Measurements from ENCODE around the gene PDZD4.
"Not testable (repeated sequence)": the region's sequence is repeated elsewhere in the genome, so short reads cannot be mapped to it uniquely, and the experiment has no call there.

PDZD4 gene

GRCh38 chrX:153831429-153832150 is 1.2 kb upstream of the PDZD4 start:
- no peak for DNase-seq

DNA sequence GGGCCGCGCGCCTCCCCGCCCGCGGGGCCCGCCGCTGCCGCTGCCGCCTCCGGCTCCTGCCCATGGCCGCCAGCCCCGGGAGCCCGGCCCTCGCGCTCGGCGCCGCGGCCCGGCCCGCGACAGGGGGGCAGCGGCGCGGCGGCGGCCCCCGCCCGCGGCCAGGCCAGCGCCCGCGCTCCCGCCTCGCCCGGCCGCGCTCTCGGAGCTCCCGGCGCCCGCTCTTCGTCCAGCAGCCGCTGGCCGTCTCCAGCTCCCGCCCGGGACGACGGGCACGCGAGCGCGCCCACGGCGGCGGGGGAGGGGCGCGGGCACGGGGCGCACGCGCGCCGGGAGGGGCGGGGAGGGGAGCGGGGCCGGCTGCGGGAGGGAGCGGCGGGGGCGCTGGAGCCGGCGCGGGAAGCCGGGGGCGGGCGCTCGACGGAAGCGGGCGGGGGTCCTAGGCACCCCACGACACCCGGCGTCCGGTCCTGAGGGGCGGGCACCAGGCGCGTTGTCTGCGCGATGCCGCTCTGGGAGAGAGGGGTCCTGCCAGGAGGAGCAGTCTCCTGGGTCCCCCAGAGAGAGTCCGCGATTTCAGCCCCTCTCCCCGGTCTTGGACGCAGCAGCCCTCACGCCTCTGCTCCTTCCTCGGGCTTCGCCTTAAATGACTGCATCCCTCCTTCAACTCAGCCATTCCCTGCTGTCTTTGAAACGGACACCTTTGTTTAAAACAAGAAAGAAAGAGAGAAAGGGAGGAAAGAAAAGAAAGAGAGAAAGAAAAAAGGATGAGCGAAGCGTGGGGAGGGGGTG is 490 bp upstream of the PDZD4 start:
- no peak for DNase-seq

DNA sequence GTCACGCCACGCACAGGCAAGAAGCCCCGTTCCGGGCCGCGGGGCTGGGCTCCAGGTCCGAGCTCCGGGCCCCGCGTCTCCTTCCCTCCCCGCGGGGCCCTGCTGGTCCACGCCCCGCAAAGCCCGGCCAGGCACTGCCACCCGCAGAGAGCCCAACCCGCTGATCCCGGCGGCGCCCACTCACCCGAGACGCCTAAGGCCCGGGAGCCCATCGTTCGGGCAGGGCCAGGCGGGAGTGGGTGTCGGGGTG is 870 bp downstream of the PDZD4 start:
- DNase-seq = no peak

GRCh38 chrX:153828723-153829548 is 1.4 kb downstream of the PDZD4 start:
- DNase-seq = no peak

DNA sequence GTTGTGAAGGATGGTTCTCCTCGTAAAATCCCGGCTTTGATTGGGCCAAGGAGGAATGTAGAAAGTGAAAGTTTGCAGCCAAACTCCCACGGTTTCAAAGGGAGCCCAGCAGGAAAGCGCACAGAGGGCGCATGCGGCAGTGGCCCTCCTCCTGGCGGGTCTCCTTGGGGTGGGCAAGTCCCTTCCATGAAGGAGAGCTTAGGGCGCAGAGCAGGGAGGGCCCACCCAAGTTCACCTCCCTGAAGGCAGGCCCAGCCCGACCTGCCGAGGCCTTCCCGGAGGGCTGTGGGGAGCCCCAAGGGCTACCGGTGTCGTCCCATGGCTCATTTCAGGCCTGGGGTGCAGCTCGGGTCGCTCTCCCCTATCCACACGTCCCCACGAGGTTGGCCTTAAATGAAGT is 2.0 kb downstream of the PDZD4 start:
- DNase-seq = no peak

DNA sequence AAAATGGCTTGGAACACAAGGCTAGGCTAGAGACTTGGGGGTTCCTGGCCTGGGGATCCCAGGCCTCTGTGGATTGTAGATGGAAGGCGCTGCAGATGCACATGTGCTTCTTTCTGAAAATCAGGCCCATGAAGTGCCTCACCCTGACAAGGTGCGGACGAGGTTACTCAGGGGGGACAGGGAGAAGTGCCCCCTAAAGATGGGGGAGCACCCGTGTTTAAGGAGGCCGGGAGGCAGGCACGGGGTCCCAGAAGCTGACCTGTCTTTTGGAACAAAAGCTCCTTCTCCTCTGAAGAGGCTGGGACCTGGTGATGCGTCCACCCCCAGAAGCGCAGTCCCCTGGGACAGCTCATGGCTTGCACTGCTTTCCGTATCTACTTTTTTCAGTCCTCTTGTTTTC is 2.4 kb downstream of the PDZD4 start:
- no peak for DNase-seq

DNA sequence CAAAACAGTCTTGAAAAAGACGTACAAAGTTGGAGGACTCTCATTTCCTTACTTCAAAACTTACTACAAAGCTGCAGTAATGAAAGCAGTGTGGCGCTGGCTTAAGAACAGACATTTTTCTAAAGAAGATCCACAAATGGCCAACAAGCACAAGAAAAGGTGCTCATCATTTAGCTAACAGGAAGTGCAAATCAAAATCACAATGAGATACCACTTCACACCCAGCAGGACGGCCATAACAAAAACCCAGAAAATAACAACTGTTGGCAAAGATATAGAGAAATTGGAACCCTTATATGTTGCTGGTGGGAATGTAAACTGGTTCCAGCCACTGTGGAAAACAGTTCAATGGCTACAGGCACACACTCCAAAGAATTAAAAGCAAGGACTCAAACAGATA is 3.3 kb downstream of the PDZD4 start:
- DNase-seq = no peak

DNA sequence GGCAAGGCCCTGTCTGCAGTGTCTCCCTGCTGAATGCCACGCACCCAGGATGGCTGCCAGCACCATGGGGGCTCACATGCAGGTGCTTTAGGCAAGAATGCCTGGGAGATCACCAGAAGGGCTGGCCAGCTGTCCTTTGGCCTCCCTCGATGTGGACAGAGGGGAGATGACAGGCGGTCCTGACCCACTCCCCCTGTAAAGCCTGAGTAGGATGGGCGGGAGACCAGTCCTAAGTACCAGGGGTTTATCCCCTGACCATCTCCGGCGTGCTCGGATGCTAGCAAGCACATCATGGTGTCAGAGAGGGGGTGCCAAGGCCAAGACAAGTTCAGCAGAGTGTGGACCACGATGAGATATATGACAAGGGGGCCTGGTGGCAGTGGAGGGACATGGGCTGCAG is 5.3 kb downstream of the PDZD4 start:
- no peak for DNase-seq

DNA sequence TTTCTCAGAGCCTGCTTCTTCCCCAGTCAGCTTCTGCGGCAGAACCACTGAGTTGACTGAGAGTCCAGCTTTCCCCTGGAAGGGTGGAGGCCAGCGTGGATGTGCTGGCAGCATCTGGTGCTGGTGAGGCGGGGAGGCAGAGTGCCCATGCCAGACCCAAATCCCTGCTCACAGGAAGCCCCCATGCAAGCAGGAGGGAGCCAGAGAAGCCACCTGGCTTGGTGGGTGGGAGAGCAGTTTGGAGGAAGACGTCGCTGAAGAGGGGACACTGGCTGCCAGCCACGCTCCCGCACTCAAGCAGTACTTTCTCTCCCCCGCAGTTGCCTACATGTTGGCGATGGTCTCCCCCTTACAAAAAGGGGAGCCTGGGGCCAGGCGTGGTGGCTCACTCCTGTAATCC is 6.0 kb downstream of the PDZD4 start:
- DNase-seq = no peak

GRCh38 chrX:153821066-153821465 is 9.3 kb downstream of the PDZD4 start:
- DNase-seq = no peak

GRCh38 chrX:153820601-153821000 is 9.7 kb downstream of the PDZD4 start:
- DNase-seq = no peak

DNA sequence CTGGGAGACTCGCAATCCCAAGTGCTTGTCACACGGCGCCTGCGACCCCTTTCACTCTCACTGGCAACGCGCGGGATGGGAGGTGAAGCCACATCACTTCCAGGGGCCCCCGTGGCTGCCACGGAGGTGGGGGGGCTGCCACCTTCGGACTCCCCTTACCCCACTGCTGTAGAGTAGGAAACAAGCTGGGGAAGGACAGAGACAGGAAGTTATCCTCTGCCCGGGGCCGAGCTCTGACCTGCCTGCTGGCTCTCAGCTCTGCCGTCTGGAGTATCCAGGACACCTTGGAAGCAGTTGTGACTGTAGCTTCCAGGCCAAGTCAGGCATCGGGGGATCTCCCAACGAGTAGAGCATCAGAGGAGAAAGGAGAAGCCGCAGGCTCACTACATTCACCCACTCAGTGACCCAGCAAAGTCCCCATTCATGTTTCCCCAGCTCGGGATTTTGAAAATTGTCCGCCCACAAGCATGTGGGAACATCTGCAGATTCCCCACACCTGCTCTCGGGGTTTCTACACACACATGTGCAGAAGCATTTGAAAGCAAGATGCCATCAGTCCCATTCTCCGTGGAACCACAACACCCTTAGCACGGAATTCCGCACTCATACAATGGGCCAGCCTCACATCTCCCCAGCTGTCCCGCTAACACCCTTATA is 10.8 kb downstream of the PDZD4 start:
- DNase-seq = no peak

DNA sequence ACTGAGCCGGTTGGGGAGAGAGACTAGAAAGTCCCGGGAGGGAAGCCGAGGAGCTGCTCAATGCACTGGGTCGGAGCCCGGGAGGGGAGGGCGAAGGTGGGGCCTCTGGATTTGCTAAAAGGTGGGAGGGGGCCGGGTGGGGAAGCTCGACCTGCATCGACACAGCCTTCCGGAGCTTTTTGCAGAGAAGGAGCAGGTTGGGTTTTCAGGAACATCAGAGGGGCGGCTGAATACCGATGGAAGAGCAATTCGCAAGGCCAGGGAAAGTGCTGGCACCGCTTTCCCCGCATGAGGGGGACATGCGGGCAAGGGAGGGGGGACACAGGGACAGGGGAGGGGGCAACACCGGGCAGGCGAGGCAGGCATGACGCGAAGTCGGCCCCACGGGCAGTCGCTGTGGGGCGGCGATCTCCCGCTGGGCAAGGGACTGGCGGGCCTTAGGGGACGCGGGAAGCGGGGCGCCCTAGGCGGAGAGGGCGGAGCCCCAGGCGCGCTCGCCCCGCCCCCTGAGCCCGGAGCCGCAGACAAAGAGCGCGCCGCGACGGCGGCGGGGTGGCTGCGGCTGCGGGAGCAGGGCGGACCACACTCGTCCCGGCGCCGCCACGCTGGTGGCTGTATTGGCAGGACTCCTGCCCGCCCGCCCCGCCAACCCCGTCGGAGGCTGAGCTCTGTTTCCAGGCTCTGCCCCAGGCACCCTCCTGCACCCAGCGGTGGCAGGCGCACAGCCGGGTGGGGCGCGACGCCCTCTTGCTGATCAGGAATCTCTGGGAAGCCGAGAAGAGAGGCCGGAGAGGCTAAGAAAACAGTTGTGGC is 11.6 kb downstream of the PDZD4 start:
- no peak for DNase-seq

- DNase-seq = not testable (repeated sequence)
Measured at GRCh38 chrX:153818064-153818463, 12.3 kb downstream of the PDZD4 start.

- no peak for DNase-seq
Measured at GRCh38 chrX:153816831-153817690, 13.3 kb downstream of the PDZD4 start.

GRCh38 chrX:153814591-153815315 is 15.6 kb downstream of the PDZD4 start:
- DNase-seq = no peak

DNA sequence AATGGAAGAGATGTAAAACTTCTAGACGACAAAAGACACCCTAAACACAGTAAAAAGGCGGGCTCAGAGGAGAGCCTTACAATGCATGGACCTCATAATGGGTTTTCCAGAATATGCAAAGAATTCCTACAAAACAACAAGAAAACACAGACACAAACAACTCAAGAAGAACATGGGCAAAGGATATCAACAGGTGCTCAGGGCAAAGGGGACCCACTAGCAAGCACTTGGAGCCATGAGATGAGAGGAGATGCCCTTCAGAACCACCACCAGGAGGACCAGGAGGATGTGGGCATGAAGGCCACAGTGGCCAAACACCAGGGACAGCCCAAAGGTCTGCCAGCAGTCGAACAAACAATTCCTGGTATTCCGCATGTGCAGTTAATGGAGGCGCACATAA is 17.2 kb downstream of the PDZD4 start:
- no peak for DNase-seq

DNA sequence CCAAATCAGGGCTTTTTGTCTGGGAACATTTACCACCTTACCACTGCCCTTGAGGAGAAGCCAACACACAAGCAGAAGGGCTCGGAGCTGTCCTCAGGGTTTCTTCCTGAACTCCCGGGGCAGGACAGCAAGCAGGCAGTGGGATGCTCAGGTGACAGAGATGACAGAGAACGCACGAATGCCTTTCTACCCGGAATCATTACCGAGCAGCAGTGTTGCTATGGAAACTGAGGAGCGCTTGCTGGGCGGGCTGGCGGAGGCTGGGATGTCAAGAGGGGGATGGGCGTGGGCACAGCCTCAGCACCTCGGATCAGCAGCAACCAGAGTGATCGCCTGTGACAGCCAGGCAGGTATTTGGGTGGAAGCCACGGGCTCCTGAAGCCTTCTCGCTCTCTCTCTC is 18.1 kb downstream of the PDZD4 start:
- no peak for DNase-seq

DNA sequence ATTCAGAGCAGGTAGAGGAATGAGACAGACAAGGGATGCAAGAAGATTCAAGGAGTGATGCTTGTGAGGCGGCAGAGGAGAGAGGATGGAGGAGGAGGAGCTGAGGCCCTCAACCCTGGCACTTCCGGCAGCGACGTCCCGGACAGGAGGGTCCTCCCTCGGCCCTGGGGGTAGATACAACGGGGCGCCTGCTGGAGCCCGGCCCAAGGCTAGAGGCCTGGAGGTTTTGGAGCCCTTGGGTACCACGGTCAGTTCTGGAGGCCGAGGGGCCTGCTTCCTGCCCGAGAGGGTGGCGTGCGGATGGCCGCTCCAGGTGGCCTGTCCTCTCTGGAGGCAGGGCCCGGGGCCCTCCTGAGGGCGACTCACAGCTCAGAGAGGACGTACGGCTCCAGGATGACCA is 22.4 kb downstream of the PDZD4 start:
- no peak for DNase-seq

DNA sequence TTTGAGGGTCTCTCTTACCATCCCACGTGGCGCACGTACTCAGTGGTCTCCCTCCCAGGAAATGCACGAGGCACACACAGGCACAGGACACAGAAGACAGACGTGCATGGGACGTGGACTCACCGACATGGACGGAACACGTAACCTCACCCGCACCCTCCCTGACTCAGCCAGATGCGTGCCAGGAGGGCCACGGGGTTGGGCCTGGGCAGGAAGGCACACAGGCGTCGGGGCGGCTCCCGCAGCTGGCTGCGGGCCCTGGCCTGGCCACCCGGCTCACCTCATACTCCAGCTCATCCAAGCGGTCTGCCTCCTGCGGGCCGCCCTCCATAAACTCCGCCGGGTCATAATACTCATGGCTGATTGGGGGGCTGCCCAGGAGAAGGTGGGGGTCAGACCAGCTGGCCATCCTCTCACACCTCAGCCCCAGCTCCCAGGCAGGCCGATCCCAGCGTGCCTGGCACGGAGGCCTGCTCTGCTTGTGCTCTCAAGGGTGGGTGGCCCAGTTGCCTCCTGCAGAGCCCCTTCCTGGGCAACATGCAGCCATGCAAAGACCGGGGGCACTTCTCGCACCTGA is 23.3 kb downstream of the PDZD4 start:
- DNase-seq = no peak

- no peak for DNase-seq
Measured at GRCh38 chrX:153805436-153805835, 24.9 kb downstream of the PDZD4 start.

All from SIG-M5 (cell line).